HTERT RPE-1 (cell line): ENCODE measurements around the gene ITPR1.

Experiments
- in situ Hi-C: fragments of 300-500 bp; cut with MboI; formaldehyde crosslinking; loops from 4 replicates; pipeline ENCODE4 v1.14.3; 2020; ENCODE audit warnings: low sequenced_read_pairs

Gene ITPR1

GRCh38 chr3:4864503-4864902 lies 371.4 kb downstream of the ITPR1 start:
- in situ Hi-C loops: no loop called here

- in situ Hi-C loops: no loop called here
Observed at GRCh38 chr3:4865714-4866113, 372.6 kb downstream of the ITPR1 start.

GRCh38 chr3:4866866-4867265 lies 373.7 kb downstream of the ITPR1 start:
- in situ Hi-C loops: no loop called here

DNA sequence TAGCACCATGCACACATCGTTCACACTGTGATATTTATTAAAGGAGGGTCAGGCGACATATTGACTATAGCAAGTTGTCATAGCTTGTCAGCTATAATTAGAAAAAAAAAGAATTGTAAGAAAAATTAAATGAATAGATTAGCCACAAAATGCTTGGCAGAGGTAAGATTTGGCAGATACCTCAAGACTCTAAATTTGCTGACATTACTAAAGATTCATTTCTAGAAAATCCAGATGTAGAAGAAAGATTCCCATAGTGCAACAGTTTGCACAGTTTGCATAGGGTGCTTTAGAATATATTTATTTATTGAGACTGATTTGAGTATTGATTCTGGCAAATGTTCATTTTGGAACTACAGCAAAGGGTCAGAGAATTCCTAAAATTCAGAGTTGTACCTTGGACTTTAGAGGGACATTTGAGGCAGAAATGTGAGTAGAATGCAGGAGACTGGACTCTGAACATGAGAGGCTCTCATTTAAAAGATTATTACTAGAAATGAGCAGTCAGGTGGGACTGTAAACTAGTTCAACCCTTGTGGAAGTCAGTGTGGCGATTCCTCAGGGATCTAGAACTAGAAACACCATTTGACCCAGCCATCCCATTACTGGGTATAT lies 384.1 kb downstream of the ITPR1 start:
- in situ Hi-C loops: no loop called here

DNA sequence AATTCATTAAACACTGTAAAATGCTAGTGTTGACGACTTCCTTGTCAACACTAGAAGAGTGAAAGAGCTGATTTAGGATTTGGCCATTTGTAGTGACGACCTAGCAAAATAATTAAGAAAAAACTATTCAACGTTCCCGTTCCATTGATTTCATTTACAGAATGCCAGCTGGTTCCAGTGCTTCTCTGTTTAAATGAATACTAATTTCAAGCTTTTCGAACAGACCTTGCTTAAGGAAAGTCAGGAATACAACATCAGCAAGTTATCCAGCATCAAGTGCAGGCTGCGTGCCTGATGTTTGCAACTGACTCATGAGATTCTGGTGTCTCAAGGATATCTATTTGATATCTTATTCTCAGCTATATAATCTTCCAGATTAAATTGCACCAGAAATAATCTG lies 387.7 kb downstream of the ITPR1 start:
- in situ Hi-C loops: no loop called here

GRCh38 chr3:4882548-4882947 lies 389.4 kb downstream of the ITPR1 start:
- in situ Hi-C loops: no loop called here

- in situ Hi-C loops: no loop called here
Observed at GRCh38 chr3:4883011-4883410, 389.9 kb downstream of the ITPR1 start.

DNA sequence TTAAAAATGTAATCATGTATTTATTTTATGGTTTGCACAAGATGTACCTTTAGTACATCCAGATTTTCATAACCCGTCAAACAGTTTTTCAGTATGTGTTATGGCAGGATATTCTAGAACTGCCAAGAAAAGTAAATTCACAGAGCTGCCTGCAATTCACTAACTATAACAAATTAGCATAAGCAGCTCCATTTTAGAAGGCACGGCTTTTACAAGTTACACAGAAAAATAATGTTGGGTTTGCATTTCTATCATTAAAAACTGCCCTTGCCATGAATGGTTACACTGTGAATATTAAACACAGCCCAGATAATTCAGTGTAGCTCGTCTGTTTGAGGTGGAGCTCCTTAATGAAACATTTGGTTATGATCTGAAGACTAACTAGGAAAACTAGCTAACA lies 391.7 kb downstream of the ITPR1 start:
- in situ Hi-C loops: no loop called here

GRCh38 chr3:4885316-4885715 lies 392.2 kb downstream of the ITPR1 start:
- in situ Hi-C loops: no loop called here

DNA sequence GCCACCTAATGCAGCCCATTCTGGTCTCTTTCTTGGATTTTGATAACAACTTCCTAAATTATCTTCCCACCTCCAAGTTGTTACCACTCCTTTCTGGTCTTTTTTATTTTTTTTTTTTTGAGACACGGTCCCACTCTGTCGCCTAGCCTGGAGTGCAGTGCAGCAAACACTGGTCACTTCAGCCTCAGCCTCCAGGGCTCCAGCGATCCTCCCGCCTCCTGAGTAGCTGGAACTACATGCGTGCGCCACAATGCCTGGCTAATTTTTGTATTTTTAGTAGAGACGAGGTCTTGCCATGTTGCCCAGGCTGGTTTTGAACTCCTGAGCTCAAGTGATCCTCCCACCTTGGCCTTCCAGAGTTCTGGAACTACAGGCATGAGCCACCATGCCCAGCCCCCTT lies 393.3 kb downstream of the ITPR1 start:
- in situ Hi-C loops: no loop called here

DNA sequence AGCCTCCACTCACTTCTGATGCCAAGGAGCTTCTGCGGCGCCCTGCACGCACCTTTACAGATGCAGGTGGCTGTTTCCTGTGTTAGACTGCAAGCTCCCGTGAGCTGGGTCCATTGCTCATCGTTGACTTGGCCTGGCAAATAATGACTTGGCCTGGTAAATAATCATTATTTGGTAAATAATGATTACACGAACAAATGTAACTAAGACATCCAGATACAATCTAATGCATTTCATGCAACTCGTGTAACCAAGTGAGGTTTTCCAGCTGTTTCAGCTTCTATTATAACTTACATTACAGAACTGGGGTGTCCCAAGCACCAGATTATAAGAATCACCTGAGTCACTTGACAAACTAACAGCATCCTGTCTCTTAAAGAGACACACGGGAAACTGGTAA lies 394.0 kb downstream of the ITPR1 start:
- in situ Hi-C loops: no loop called here

GRCh38 chr3:4888913-4889846 lies 396.0 kb downstream of the ITPR1 start:
- in situ Hi-C loops: no loop called here

DNA sequence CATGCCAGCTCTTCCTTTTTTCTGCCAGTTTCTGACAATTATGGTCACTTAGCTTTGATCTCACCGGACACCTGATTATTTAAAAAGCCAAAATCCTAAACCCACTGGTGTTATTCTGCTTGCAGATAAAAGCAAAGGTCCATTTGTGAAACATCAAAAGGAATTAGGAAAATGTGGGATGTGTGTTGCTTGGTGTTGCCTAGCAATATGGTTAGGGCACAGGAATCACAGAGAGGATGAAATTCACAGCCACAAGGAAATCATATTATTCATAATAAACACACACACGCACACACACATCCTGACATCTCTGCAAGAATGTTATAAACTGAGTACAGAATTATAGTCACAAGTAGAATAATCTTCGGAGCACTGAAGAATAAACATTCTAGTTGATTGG lies 396.7 kb downstream of the ITPR1 start:
- in situ Hi-C loops: no loop called here

GRCh38 chr3:4894891-4895530 lies 401.9 kb downstream of the ITPR1 start:
- in situ Hi-C loops: no loop called here

GRCh38 chr3:4895838-4896237 lies 402.7 kb downstream of the ITPR1 start:
- in situ Hi-C loops: no loop called here
